Activated CD4-positive, alpha-beta T cell treated with anti-CD3 and anti-CD28 coated beads for 48 hours (primary cell): Measurements from ENCODE around the gene WDR72.

Source experiments
- DNase-seq: peaks from one replicate; pipeline ENCODE4 v3.0.0-alpha.2; 2020

WDR72 gene

GRCh38 chr15:53527996-53528395 lies 231.5 kb downstream of the WDR72 start:
- no peak for DNase-seq

DNA sequence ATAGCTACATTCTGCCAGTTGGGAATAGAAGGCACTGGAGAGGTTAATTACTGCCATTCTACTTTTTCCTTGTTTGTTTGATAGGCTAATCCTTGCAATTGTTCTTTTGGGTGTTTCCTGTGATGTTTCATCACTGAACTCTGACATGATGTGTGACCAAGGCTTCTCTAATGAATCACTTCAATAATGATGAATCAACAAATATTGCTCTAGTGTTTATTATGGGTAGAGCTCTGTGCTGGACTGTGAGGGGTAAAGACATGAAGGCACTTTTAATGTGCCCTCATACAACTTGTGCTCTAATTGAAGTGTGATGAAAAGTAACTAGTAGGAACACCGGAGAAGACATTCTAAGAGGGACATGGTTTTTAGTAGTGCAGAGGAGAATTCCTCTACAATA lies 233.6 kb downstream of the WDR72 start:
- no peak for DNase-seq

GRCh38 chr15:53522991-53523390 lies 236.5 kb downstream of the WDR72 start:
- no peak for DNase-seq

DNA sequence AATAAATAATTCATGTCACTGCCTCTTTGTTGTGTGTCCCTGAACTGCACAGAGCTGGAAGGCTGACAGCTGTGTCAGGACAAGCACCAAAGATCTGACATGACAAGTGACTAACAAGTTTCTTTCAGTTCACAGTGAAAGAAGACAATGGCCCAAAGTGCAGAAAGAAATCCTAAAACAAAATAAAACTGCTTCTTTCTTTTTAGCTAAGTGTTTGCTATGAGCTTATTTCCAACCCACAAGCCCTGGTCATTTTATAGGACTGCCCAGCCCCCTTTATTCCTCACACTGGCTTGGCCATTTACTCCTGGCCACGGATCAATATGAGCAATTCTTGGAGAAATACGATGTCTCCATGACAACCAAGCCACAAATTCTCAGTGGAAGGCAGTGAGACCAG lies 238.5 kb downstream of the WDR72 start:
- no peak for DNase-seq

GRCh38 chr15:53513431-53513830 lies 246.0 kb downstream of the WDR72 start:
- no peak for DNase-seq

DNA sequence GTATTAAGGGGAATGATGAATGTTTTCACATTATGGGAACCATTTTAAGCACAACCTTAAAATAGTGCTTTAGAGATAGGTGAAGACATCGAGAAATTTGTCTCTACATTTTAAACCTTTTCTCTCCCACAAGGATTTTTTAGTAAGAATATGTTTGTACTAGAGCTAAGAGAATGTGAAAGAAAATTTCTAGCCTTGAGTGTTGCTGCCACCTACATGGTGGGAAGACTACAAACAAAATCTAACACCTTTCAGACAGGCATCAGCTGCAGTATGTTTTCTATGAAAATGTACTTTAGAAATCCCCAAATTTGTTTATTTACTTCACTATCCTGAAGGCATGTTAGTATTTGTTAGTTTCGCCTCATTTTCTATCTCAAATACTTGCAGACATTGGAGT lies 247.4 kb downstream of the WDR72 start:
- DNase-seq = no peak

- no peak for DNase-seq
Measured at GRCh38 chr15:53511175-53511574, 248.3 kb downstream of the WDR72 start.

- no peak for DNase-seq
Measured at GRCh38 chr15:53506370-53506769, 253.1 kb downstream of the WDR72 start.

- DNase-seq = no peak
Measured at GRCh38 chr15:53498996-53499395, 260.5 kb downstream of the WDR72 start.

- no peak for DNase-seq
Measured at GRCh38 chr15:53490341-53490740, 269.1 kb downstream of the WDR72 start.

DNA sequence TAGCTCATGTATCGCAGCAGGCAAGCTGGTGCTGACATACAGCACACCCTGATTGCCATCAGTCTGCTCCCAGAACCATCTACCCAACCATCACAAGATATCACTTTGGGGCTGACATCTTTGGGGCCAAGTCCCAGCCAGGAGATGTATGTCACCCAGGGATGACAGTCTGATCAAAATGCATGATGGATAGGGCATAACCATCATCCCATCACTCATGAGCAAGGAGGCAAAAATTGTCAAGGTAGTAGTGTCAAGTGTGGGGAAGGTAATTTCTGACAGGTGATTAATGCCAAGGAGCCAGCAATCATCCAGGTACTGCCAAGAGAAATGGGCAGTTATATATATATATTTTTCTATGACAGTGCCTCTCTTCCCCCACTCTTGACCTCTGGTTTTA lies 277.4 kb downstream of the WDR72 start:
- DNase-seq = no peak

GRCh38 chr15:53477981-53478766 lies 281.3 kb downstream of the WDR72 start:
- no peak for DNase-seq

GRCh38 chr15:53473886-53474285 lies 285.6 kb downstream of the WDR72 start:
- DNase-seq = no peak

- DNase-seq = no peak
Measured at GRCh38 chr15:53473435-53473834, 286.0 kb downstream of the WDR72 start.

GRCh38 chr15:53472883-53473282 lies 286.6 kb downstream of the WDR72 start:
- DNase-seq = no peak

DNA sequence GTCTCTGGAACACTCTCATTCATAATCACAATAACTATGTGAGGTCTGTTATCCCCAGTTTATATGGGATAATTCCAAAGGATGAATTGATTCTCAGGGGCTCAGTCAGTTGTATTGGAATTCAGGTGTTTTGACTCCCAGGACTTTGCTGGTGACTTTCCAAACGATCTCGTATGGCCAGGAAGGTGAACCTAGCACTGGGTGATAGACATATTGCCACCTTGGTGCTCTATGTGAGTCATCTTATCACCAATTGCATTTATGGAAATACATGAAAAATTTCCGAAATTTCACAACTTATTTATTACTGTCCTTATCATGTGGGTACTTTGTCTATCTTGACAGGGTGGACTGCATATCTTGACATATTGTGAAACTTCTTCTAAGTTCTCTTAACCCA lies 287.3 kb downstream of the WDR72 start:
- no peak for DNase-seq

DNA sequence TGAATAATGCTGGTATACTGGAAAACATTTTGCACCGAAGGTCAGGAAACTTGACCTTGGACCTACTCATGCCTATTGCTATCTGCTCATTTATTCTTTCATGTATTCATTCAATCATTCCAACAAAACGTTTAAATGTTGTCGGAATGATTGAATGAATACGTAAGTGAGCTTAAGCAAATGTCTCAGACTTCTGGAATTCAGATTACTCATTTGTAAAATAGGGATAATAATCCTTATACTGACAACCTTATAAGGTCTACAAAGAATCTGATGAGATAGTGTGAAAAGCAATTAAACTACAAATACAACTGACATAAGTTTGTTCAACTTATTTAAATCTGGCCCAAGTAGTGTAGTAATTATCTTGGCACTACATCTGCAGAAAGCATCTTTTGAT lies 288.7 kb downstream of the WDR72 start:
- no peak for DNase-seq

DNA sequence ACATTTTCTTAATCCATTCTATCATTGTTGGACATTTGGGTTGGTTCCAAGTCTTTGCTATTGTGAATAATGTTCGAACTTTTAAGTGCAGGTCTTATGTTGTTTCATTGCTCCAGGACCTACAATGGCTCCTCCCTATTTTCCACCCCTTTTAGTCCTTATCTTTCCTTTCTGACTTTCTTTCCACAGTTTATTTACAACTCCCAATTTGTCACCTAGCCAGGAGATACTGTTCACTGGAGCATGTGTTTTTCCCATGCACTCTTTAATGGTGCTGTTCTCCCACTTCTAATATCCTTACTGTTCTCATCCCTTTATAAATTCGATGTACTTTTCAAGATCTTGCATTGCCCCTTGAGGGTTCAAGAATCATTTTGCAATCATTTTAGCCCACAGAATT lies 290.0 kb downstream of the WDR72 start:
- DNase-seq = no peak
